GDM1 (cell line): ENCODE results near the gene CD47.

Source experiments
- DNase-seq: peaks from one replicate; lab custom pipeline; 2025; lab: John Stamatoyannopoulos, UW

Gene CD47

GRCh38 chr3:108117241-108117775 is 26.5 kb upstream of the CD47 start:
- no peak for DNase-seq

GRCh38 chr3:108114423-108115065 is 23.7 kb upstream of the CD47 start:
- no peak for DNase-seq

GRCh38 chr3:108113975-108114374 is 23.1 kb upstream of the CD47 start:
- no peak for DNase-seq

- peak; percentile 20 for DNase-seq
These were observed 20.1 kb upstream of the CD47 start for GRCh38 chr3:108110934-108111333.

- no peak for DNase-seq
These were observed 17.6 kb upstream of the CD47 start for GRCh38 chr3:108108416-108108815.

GRCh38 chr3:108106449-108106848 is 15.6 kb upstream of the CD47 start:
- no peak for DNase-seq

GRCh38 chr3:108106031-108106430 is 15.2 kb upstream of the CD47 start:
- DNase-seq, result no peak

- no peak for DNase-seq
These were observed 13.3 kb upstream of the CD47 start for GRCh38 chr3:108103886-108104797.

GRCh38 chr3:108103040-108103751 is 12.4 kb upstream of the CD47 start:
- no peak for DNase-seq

GRCh38 chr3:108102420-108103039 is 11.7 kb upstream of the CD47 start:
- DNase-seq, result peak; percentile 26

GRCh38 chr3:108100906-108101660 is 10.3 kb upstream of the CD47 start:
- DNase-seq, result no peak

- DNase-seq, result peak; percentile 89
These were observed 9.0 kb upstream of the CD47 start for GRCh38 chr3:108099679-108100428.

- no peak for DNase-seq
These were observed 8.4 kb upstream of the CD47 start for GRCh38 chr3:108099244-108099643.

- DNase-seq, result no peak
These were observed 7.2 kb upstream of the CD47 start for GRCh38 chr3:108098003-108098370.

- no peak for DNase-seq
These were observed 6.6 kb upstream of the CD47 start for GRCh38 chr3:108097322-108098002.

GRCh38 chr3:108096532-108097321 is 5.9 kb upstream of the CD47 start:
- no peak for DNase-seq

GRCh38 chr3:108093616-108094015 is 2.8 kb upstream of the CD47 start:
- no peak for DNase-seq

GRCh38 chr3:108093021-108093420 is 2.2 kb upstream of the CD47 start:
- no peak for DNase-seq

- DNase-seq, result no peak
These were observed 1.7 kb upstream of the CD47 start for GRCh38 chr3:108092501-108092900.
